ENCODE data around the gene SLC1A3.

The SLC1A3 gene

DNA sequence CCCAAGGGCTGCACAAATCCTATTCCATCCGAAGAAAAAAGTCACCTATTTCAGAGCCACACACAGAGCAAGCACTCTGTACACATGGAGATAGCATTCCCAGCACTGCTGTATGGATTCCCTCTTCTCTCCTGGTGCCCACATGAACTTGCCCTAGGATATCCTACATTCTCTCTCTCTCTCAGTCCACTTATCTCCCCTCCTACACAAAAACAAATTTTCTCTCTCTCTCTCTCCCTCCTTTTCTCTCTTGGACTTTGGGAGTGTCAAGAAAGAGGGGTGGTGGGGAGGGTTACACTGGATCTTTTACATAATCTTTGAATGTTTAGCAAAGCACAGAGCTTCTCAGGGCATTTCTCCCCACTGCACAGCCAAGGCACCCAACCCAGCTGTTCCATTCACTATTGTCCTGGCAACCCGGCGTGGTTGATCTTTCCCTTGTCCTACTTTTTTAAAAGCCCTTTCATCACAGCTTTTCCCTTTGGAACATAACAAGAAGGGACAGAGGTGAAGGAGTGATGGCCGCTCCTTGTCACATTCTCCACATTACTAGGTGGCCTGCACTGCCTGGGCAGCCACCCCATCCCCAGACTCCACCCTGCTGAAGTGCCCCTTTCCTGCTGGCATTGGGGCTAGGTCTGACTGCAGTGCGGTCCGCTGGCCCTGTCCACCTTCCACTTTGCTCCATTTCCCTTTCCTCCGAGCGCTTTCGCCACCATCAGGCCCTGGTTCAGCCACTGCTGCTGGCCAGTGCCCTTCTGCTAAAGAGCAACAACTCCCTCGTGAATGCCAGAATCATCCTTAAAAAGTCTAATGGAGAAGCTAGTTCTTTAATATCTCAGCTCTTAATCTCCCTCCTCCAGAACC lies 22.2 kb upstream of the SLC1A3 start:
- no peak for TF ChIP-seq EGR1 (IDR thresholded peaks at IDR 0.05)
- no peak for TF ChIP-seq NFIC (IDR thresholded peaks at IDR 0.05)
- TF ChIP-seq RAD21 (IDR thresholded peaks at IDR 0.05; ENCODE audit: low read depth), result no peak
- TF ChIP-seq, protein P1, sequence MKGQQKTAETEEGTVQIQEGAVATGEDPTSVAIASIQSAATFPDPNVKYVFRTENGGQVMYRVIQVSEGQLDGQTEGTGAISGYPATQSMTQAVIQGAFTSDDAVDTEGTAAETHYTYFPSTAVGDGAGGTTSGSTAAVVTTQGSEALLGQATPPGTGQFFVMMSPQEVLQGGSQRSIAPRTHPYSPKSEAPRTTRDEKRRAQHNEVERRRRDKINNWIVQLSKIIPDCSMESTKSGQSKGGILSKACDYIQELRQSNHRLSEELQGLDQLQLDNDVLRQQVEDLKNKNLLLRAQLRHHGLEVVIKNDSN (IDR thresholded peaks at IDR 0.05), result no peak
- no peak for TF ChIP-seq TCF12 (IDR thresholded peaks at IDR 0.05; ENCODE audit: low read depth)
- no peak for TF ChIP-seq FOXM1 (IDR thresholded peaks at IDR 0.05; ENCODE audit: borderline replicate concordance, low read depth)
- TF ChIP-seq CEBPB (IDR thresholded peaks at IDR 0.05), result no peak
- no peak for TF ChIP-seq EP300 (IDR thresholded peaks at IDR 0.05; ENCODE audit: borderline replicate concordance)
- TF ChIP-seq YY1 (IDR thresholded peaks at IDR 0.05; ENCODE audit: low read depth), result no peak
- TF ChIP-seq, protein P2, sequence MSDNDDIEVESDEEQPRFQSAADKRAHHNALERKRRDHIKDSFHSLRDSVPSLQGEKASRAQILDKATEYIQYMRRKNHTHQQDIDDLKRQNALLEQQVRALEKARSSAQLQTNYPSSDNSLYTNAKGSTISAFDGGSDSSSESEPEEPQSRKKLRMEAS (IDR thresholded peaks at IDR 0.05), result no peak
- no peak for TF ChIP-seq TAF1 (IDR thresholded peaks at IDR 0.05; ENCODE audit: low read depth)
- TF ChIP-seq ZBTB7A (IDR thresholded peaks at IDR 0.05; ENCODE audit: low read depth), result no peak
- TF ChIP-seq TEAD4 (IDR thresholded peaks at IDR 0.05), result no peak
- no peak for TF ChIP-seq CREB1 (IDR thresholded peaks at IDR 0.05; ENCODE audit: low read depth)
- TF ChIP-seq, protein P3, sequence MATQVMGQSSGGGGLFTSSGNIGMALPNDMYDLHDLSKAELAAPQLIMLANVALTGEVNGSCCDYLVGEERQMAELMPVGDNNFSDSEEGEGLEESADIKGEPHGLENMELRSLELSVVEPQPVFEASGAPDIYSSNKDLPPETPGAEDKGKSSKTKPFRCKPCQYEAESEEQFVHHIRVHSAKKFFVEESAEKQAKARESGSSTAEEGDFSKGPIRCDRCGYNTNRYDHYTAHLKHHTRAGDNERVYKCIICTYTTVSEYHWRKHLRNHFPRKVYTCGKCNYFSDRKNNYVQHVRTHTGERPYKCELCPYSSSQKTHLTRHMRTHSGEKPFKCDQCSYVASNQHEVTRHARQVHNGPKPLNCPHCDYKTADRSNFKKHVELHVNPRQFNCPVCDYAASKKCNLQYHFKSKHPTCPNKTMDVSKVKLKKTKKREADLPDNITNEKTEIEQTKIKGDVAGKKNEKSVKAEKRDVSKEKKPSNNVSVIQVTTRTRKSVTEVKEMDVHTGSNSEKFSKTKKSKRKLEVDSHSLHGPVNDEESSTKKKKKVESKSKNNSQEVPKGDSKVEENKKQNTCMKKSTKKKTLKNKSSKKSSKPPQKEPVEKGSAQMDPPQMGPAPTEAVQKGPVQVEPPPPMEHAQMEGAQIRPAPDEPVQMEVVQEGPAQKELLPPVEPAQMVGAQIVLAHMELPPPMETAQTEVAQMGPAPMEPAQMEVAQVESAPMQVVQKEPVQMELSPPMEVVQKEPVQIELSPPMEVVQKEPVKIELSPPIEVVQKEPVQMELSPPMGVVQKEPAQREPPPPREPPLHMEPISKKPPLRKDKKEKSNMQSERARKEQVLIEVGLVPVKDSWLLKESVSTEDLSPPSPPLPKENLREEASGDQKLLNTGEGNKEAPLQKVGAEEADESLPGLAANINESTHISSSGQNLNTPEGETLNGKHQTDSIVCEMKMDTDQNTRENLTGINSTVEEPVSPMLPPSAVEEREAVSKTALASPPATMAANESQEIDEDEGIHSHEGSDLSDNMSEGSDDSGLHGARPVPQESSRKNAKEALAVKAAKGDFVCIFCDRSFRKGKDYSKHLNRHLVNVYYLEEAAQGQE (IDR thresholded peaks at IDR 0.05; ENCODE audit: low read depth), result no peak

DNA sequence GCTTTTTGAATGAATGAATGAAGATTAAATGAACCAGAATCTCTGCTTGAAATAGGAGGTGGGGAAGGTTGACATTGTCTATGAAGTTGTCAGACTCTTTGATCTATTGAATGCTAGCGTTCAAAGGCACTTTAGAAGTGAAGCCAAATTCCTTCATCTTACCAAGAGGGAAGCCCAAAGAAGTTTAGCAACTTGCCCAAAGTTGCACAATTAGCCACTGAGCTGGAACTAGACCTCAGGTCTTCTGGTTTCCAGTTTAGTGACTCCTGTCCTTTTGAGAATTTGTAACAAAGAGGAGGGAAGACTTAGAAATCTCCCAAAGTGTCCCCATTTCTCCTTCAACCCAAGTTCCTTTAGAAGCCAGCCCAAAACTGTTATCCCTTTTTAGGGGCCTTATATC lies 20.7 kb upstream of the SLC1A3 start:
- no peak for TF ChIP-seq TAF1 (IDR thresholded peaks at IDR 0.05; ENCODE audit: low read depth)
- no peak for TF ChIP-seq EP300 (IDR thresholded peaks at IDR 0.05; ENCODE audit: borderline replicate concordance)
- TF ChIP-seq CEBPB (IDR thresholded peaks at IDR 0.05), result peak; percentile 86
- no peak for TF ChIP-seq ZBTB7A (IDR thresholded peaks at IDR 0.05; ENCODE audit: low read depth)

DNA sequence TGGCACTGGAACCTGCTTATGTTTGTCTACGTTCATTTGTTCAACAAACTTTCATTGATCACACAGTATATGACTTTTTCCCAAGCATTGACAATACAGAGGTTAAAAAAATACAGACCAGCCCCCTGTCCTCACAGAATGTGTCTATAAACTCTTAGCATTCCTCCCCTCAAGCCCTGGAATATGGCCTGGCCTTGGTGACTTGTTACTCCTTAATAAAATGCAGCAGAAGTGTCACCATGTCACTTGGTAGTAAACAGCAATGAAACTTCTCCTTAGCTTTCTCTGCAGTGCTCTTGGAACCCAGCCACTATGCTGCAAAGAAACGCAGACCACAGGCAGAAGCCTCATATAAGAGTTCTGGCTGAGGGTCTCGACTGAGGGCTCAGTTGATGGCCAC lies 19.1 kb upstream of the SLC1A3 start:
- TF ChIP-seq RAD21 (IDR thresholded peaks at IDR 0.05; ENCODE audit: low read depth) (no peak), NFIC (IDR thresholded peaks at IDR 0.05) (no peak), YY1 (IDR thresholded peaks at IDR 0.05; ENCODE audit: low read depth) (no peak), EGR1 (IDR thresholded peaks at IDR 0.05) (no peak), FOXM1 (IDR thresholded peaks at IDR 0.05; ENCODE audit: borderline replicate concordance, low read depth) (no peak), TAF1 (IDR thresholded peaks at IDR 0.05; ENCODE audit: low read depth) (no peak), CREB1 (IDR thresholded peaks at IDR 0.05; ENCODE audit: low read depth) (no peak), EP300 (IDR thresholded peaks at IDR 0.05; ENCODE audit: borderline replicate concordance) (no peak), TEAD4 (IDR thresholded peaks at IDR 0.05) (no peak), CEBPB (IDR thresholded peaks at IDR 0.05) (no peak), ZBTB7A (IDR thresholded peaks at IDR 0.05; ENCODE audit: low read depth) (no peak), TCF12 (IDR thresholded peaks at IDR 0.05; ENCODE audit: low read depth) (no peak)
- TF ChIP-seq, protein P1 (IDR thresholded peaks at IDR 0.05), result no peak
- TF ChIP-seq, protein P3 (IDR thresholded peaks at IDR 0.05; ENCODE audit: low read depth), result no peak
- TF ChIP-seq, protein P2 (IDR thresholded peaks at IDR 0.05), result no peak

DNA sequence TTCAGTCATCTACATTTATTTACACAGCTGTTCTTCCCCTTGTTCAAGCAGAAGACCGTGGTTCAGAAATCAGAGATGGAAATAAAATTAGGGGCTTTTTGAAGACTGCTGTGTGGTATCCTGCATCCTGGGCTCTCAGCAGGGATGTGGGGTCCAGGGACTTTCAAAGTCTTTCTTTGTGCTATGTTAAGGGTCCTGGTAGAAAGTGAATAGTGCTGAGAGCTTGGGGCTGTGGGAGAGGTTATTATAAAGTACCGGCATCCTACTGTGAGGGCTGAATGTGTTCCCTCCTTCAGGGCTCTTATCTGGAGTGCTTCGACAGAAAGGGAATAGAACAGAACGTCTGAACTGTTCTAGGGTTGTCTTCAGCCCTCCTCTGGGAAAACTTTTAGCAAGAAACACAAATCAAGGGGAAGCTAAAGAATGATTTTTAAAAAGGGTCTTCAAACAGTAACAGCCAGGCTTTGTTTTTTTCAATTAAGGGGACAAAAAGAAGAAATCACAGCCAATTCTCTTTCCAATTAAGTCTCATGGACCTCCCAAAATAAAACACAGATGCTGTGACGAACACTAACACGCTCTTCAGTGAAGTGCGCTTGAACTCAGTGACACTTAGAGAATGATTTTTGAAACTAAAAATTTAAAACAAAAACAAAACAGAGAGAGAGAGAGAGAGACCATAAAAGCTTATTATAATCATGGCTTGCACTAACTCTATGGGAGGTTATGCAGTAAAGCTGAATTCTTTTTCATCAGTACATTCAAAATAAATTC lies 15.7 kb upstream of the SLC1A3 start:
- no peak for TF ChIP-seq FOXM1 (IDR thresholded peaks at IDR 0.05; ENCODE audit: borderline replicate concordance, low read depth)
- TF ChIP-seq EP300 (IDR thresholded peaks at IDR 0.05; ENCODE audit: borderline replicate concordance), result no peak
- TF ChIP-seq CREB1 (IDR thresholded peaks at IDR 0.05; ENCODE audit: low read depth), result no peak
- TF ChIP-seq, protein P2 (IDR thresholded peaks at IDR 0.05), result no peak

DNA sequence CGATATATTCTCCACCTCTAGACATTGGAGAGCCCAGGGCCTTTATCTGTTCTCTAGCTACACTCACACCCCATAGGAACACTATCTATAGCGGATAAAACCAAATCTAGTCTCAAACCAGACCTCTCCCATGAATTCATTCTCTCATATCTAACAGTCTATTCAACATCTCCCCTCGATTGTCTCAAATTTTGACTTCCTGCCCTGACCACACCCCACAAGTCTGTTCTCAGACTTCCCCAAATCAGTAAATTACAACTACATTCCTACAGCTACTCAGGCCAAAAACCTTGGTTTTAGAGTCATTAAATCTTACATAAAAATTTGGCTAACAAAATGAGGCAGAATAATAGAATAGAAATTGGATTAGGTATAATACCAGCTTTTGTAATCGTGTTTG lies 12.5 kb upstream of the SLC1A3 start:
- TF ChIP-seq TAF1 (IDR thresholded peaks at IDR 0.05; ENCODE audit: low read depth) (no peak), CREB1 (IDR thresholded peaks at IDR 0.05; ENCODE audit: low read depth) (no peak), YY1 (IDR thresholded peaks at IDR 0.05; ENCODE audit: low read depth) (no peak), EGR1 (IDR thresholded peaks at IDR 0.05) (no peak), TEAD4 (IDR thresholded peaks at IDR 0.05) (no peak), EP300 (IDR thresholded peaks at IDR 0.05; ENCODE audit: borderline replicate concordance) (no peak), RAD21 (IDR thresholded peaks at IDR 0.05; ENCODE audit: low read depth) (no peak), NFIC (IDR thresholded peaks at IDR 0.05) (no peak), ZBTB7A (IDR thresholded peaks at IDR 0.05; ENCODE audit: low read depth) (no peak), CEBPB (IDR thresholded peaks at IDR 0.05) (no peak), TCF12 (IDR thresholded peaks at IDR 0.05; ENCODE audit: low read depth) (no peak), FOXM1 (IDR thresholded peaks at IDR 0.05; ENCODE audit: borderline replicate concordance, low read depth) (no peak)
- TF ChIP-seq, protein P3 (IDR thresholded peaks at IDR 0.05; ENCODE audit: low read depth), result no peak
- TF ChIP-seq, protein P1 (IDR thresholded peaks at IDR 0.05), result no peak
- TF ChIP-seq, protein P2 (IDR thresholded peaks at IDR 0.05), result no peak
